H1 (cell line): ENCODE measurements around the gene ADARB2. TPM values are rescaled to one million over a fixed set of nuclear protein-coding genes. Genes with fewer than 3 reads are reported as not detected.

Experiments used
- CTCF ChIA-PET: fragments of 300-600 bp; sonication (Branson Sonifier 250); formaldehyde crosslinking; loops from one replicate; lab custom pipeline; 2021; ENCODE audit not compliant: partially characterized antibody; lab: Charles Lee
- POLR2A ChIA-PET: fragments of 300-600 bp; sonication (Branson Sonifier 250); formaldehyde crosslinking; loops from one replicate; lab custom pipeline; 2021; ENCODE audit warnings: inconsistent platforms; ENCODE audit not compliant: partially characterized antibody; lab: Charles Lee
- DNase-seq, 2 experiments: peaks; one replicate each; pipeline versions ENCODE4 v3.0.0 to v3.0.0-alpha.2; 2010 to 2022; ENCODE audit warnings: low spot score in 2 of 2, low read depth in 1 of 2, mixed read lengths in 1 of 2
- FAIRE-seq: peaks from 2 replicates; lab custom pipeline; 2011; peaks lifted over from hg19 to GRCh38; lab: Jason Lieb, UNC
- H2AFZ ChIP-seq: 2 replicates; pipeline ENCODE4 v1.8.1; 2012; ENCODE audit warnings: low read length, inconsistent platforms
- H2AK5ac ChIP-seq: 2 replicates; pipeline ENCODE4 v1.6.1; 2013; ENCODE audit warnings: low read depth, low read length
- H2BK120ac ChIP-seq: replicated peaks from 2 replicates; pipeline ENCODE3; 2013; ENCODE audit warnings: low read depth, low read length, inconsistent platforms
- H2BK12ac ChIP-seq: 2 replicates; pipeline ENCODE4 v1.6.1; 2013; ENCODE audit warnings: low read depth, low read length
- H2BK15ac ChIP-seq: 2 replicates; pipeline ENCODE4 v1.6.1; 2013; ENCODE audit warnings: low read length
- H2BK20ac ChIP-seq: 2 replicates; pipeline ENCODE4 v1.6.1; 2013; ENCODE audit warnings: low read length
- H2BK5ac ChIP-seq: 2 replicates; pipeline ENCODE4 v1.6.1; 2013; ENCODE audit warnings: low read depth, low read length
- H3K14ac ChIP-seq: 2 replicates; pipeline ENCODE4 v1.6.1; 2013; ENCODE audit warnings: inconsistent platforms; ENCODE audit not compliant: insufficient read length
- H3K18ac ChIP-seq: 2 replicates; pipeline ENCODE4 v1.6.1; 2013; ENCODE audit warnings: low read length; ENCODE audit errors: extremely low read depth
- H3K23ac ChIP-seq: 2 replicates; pipeline ENCODE4 v1.6.1; 2013; ENCODE audit warnings: inconsistent platforms; ENCODE audit not compliant: insufficient read length
- H3K23me2 ChIP-seq: 2 replicates; pipeline ENCODE4 v1.6.1; 2013; ENCODE audit warnings: low read depth, low read length
- H3K27ac ChIP-seq: 2 replicates; pipeline ENCODE4 v1.6.1; 2011; ENCODE audit warnings: low read depth, low read length, inconsistent platforms
- H3K27me3 ChIP-seq, 4 experiments: replicated peaks in 1 of 4; 1 replicate in 1 of 4; 2 replicates in 3 of 4; pipeline versions ENCODE4 v1.6.1 to v1.8.1; 2011 to 2013; ENCODE audit warnings: low read length in 3 of 4, mild to moderate bottlenecking in 3 of 4, inconsistent platforms in 2 of 4, mixed read lengths in 2 of 4, moderate library complexity in 1 of 4; ENCODE audit not compliant: control insufficient read depth in 3 of 4, insufficient read depth in 3 of 4; ENCODE audit errors: extremely low read depth in 1 of 4
- H3K36me3 ChIP-seq, 4 experiments: 2 replicates each; pipeline versions ENCODE4 v1.6.1 to v1.8.1; 2011 to 2013; ENCODE audit warnings: mild to moderate bottlenecking in 4 of 4, low read length in 3 of 4, moderate library complexity in 2 of 4, control low read depth in 1 of 4, inconsistent platforms in 1 of 4; ENCODE audit not compliant: insufficient read depth in 4 of 4, control insufficient read depth in 2 of 4
- H3K4ac ChIP-seq: replicated peaks from 2 replicates; pipeline ENCODE3; 2013; ENCODE audit warnings: low read length, low read depth, mixed read lengths, inconsistent platforms; ENCODE audit not compliant: insufficient read length
- H3K4me1 ChIP-seq, 4 experiments: replicated peaks in 1 of 4; 1 replicate in 1 of 4; 2 replicates in 3 of 4; pipeline versions ENCODE4 v1.6.1 to v1.8.1; 2011 to 2013; ENCODE audit warnings: low read length in 3 of 4, inconsistent platforms in 2 of 4, mixed read lengths in 1 of 4; ENCODE audit not compliant: insufficient read depth in 4 of 4, control insufficient read depth in 3 of 4
- H3K4me2 ChIP-seq, 2 experiments: 2 replicates each; pipeline versions ENCODE4 v1.6.1 to v1.8.1; 2011 to 2013; ENCODE audit warnings: low read depth in 2 of 2, low read length in 2 of 2, control low read depth in 1 of 2, inconsistent platforms in 1 of 2, mild to moderate bottlenecking in 1 of 2; ENCODE audit not compliant: insufficient read depth in 1 of 2
- H3K4me3 ChIP-seq, 4 experiments: fragments of 200-600, 300-600 bp in 1 of 4; sonication (generic), shearing (Covaris generic), sonication (Bioruptor Twin) in 1 of 4; 2 replicates each; pipeline versions ENCODE4 v1.5.1 to v1.8.1; 2011 to 2016; ENCODE audit warnings: low read length in 4 of 4, low read depth in 3 of 4, control low read depth in 2 of 4, inconsistent platforms in 2 of 4, mild to moderate bottlenecking in 2 of 4, mixed read lengths in 1 of 4, moderate library complexity in 1 of 4; ENCODE audit not compliant: insufficient read depth in 2 of 4; ENCODE audit errors: extremely low read depth in 1 of 4
- H3K56ac ChIP-seq: replicated peaks from 2 replicates; pipeline ENCODE3; 2013; ENCODE audit warnings: low read depth, mild to moderate bottlenecking, mixed read lengths, low read length, inconsistent platforms; ENCODE audit not compliant: insufficient read length
- H3K79me1 ChIP-seq: 2 replicates; pipeline ENCODE4 v1.6.1; 2013; ENCODE audit warnings: low read depth, low read length, control low read depth
- H3K79me2 ChIP-seq, 2 experiments: 2 replicates each; pipeline versions ENCODE4 v1.6.1 to v1.8.1; 2012 to 2013; ENCODE audit warnings: low read length in 2 of 2, mild to moderate bottlenecking in 2 of 2, inconsistent platforms in 1 of 2; ENCODE audit not compliant: insufficient read depth in 2 of 2, control insufficient read depth in 1 of 2
- H3K9ac ChIP-seq, 4 experiments: replicated peaks in 1 of 4; 1 replicate in 1 of 4; 2 replicates in 3 of 4; pipeline versions ENCODE4 v1.6.1 to v1.8.1; 2011 to 2013; ENCODE audit warnings: low read depth in 3 of 4, low read length in 3 of 4, control low read depth in 2 of 4, mild to moderate bottlenecking in 2 of 4, moderate library complexity in 2 of 4, inconsistent platforms in 1 of 4; ENCODE audit errors: extremely low read depth in 1 of 4
- H3K9me3 ChIP-seq, 2 experiments: 2 replicates each; pipeline versions ENCODE4 v1.6.1 to v1.8.1; 2012 to 2013; ENCODE audit warnings: mild to moderate bottlenecking in 2 of 2, moderate library complexity in 2 of 2, control low read depth in 1 of 2, inconsistent platforms in 1 of 2, low read depth in 1 of 2, low read length in 1 of 2, mixed read lengths in 1 of 2; ENCODE audit not compliant: insufficient read depth in 2 of 2
- H4K20me1 ChIP-seq, 2 experiments: replicated peaks in 1 of 2; 2 replicates each; pipeline versions ENCODE3 to v1.8.1; 2011 to 2013; ENCODE audit warnings: inconsistent platforms in 2 of 2, low read length in 2 of 2, mild to moderate bottlenecking in 1 of 2; ENCODE audit not compliant: insufficient read depth in 2 of 2, control insufficient read depth in 1 of 2
- H4K5ac ChIP-seq: 2 replicates; pipeline ENCODE4 v1.6.1; 2013; ENCODE audit warnings: low read length, low read depth, mixed read lengths, inconsistent platforms; ENCODE audit not compliant: insufficient read length
- H4K8ac ChIP-seq: 2 replicates; pipeline ENCODE4 v1.8.0; 2013; ENCODE audit warnings: mild to moderate bottlenecking, moderate library complexity, low read length, inconsistent platforms; ENCODE audit not compliant: insufficient read depth; ENCODE audit errors: extremely low read depth
- H4K91ac ChIP-seq: replicated peaks from 2 replicates; pipeline ENCODE3; 2013; ENCODE audit warnings: low read length, mixed read lengths, inconsistent platforms; ENCODE audit not compliant: insufficient read length
- CREB1 ChIP-seq: IDR thresholded peaks from 2 replicates; pipeline ENCODE4 v1.6.1; 2012; ENCODE audit warnings: inconsistent platforms
- TAF1 ChIP-seq: IDR thresholded peaks from 2 replicates; pipeline ENCODE4 v1.6.1; 2011; ENCODE audit warnings: mild to moderate bottlenecking, low read depth, low read length
- YY1 ChIP-seq: IDR thresholded peaks from 2 replicates; pipeline ENCODE4 v1.6.1; 2011; ENCODE audit warnings: low read depth, mild to moderate bottlenecking, low read length
- WGBS, 2 experiments: shearing (Covaris generic) in 1 of 2; methylation state at CpG; one replicate each; pipeline versions ENCODE4 v1.1.6 to v1.1.7; 2013 to 2015; ENCODE audit warnings: low lambda C conversion rate in 2 of 2, mixed read lengths in 2 of 2, inconsistent platforms in 1 of 2, low coverage in 1 of 2, missing lambda C conversion rate in 1 of 2; ENCODE audit not compliant: insufficient replicate concordance in 2 of 2, insufficient coverage in 1 of 2, insufficient read length in 1 of 2; ENCODE audit errors: extremely low coverage in 1 of 2, missing lambda C conversion rate in 1 of 2; 5-methylcytosine and 5-hydroxymethylcytosine counted together
- polyA plus RNA-seq, 7 experiments: library from polyadenylated mRNA; depleted of rRNA in 3 of 7; stranded (reverse) in 5 of 7; unstranded in 2 of 7; fragments of >200 nt in 5 of 7; fragments of 200-250 nt in 2 of 7; gene quantifications; 1 replicate in 5 of 7; 2 replicates in 1 of 7; 4 replicates in 1 of 7; pipeline versions ENCODE4 v1.2.1 to v1.2.3, GENCODE V29; 2011 to 2013; ENCODE audit warnings: missing spikeins in 2 of 7, mixed read lengths in 2 of 7
- total RNA-seq: library from RNA; stranded (reverse); fragmentation: NEBNext Ultra II Directional; extraction: Animal tissue kit (Norgen Biotek cat#: 25700); gene quantifications from 2 replicates; pipeline ENCODE4 v1.2.1, GENCODE V29; 2021

ADARB2 gene
- total and polyA plus RNA-seq, 2 of the 8 experiments (the other 6 are each of a cell fraction or from before 2014, with no cell fraction given), result 2.2 to 2.8 TPM

DNA sequence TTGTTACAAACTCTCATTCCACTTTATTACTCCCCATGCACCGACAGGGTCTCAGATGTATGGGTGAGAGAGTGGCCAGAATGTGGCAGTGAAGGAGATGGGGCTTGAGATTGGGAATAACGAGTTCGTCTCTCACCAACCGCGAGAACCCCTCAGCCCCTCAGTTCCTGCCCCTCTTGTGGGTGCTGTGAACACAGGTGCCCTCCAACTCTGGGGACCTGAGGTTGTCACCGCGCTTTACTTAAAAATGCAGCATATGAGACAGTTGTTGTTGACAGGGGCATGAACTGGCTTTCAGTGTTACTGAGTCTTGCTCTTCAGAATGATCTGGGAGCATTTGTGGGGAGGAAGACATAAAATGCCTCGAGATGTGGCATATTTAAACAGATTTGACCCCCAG lies 391.1 kb downstream of the ADARB2 start:
- no peak overlapping the region for H2AK5ac ChIP-seq
- no peak overlapping the region for H3K14ac ChIP-seq
- no peak overlapping the region for H3K4ac ChIP-seq
- no peak overlapping the region for H2BK15ac ChIP-seq
- H3K4me1 ChIP-seq, result peaks cover 0 to 8% (median 4%) of the 10 kb centered on the region in 4 experiments; a peak in 4 of 7 replicates
- H3K79me2 ChIP-seq, result no peaks in the 10 kb centered on the region
- no peak overlapping the region for H3K9ac ChIP-seq
- no peak for FAIRE-seq
- H3K36me3 ChIP-seq, result no peaks in the 10 kb centered on the region
- H3K27me3 ChIP-seq, result no peaks in the 10 kb centered on the region
- no peak overlapping the region for H2AFZ ChIP-seq
- no peak overlapping the region for H4K5ac ChIP-seq
- 0 out of 2 replicates have a peak overlapping the region, but pooled peaks have one; percentile 71 for H2BK12ac ChIP-seq
- no peaks in the 10 kb centered on the region for H3K79me1 ChIP-seq
- H3K23ac ChIP-seq, result no peak overlapping the region
- no peak overlapping the region for H3K4me3 ChIP-seq
- no peak overlapping the region for H4K8ac ChIP-seq
- H2BK5ac ChIP-seq, result no peak overlapping the region
- H4K91ac ChIP-seq, result no peak overlapping the region
- no peak for TF ChIP-seq CREB1
- no peak for TF ChIP-seq TAF1
- TF ChIP-seq YY1, result no peak
- TF ChIP-seq, all 59 proteins: peak for 0
- Histone ChIP-seq H3K56ac (no peak overlapping the region), H4K20me1 (no peaks in the 10 kb centered on the region), H3K23me2 (no peaks in the 10 kb centered on the region), H3K9me3 (no peaks in the 10 kb centered on the region), H2BK20ac (no peak overlapping the region), H3K18ac (no peak overlapping the region), H3K27ac (no peak overlapping the region), H3K4me2 (no peak overlapping the region), H2BK120ac (no peak overlapping the region)
- WGBS, 2 experiments, result 92% methylated on average over 4 of the region's 8 CpGs; no CpG with 5 or more reads in 1 of the 2 experiments
- ChIA-PET POLR2A (no interaction called here), CTCF (no interaction called here)
- DNase-seq, result no peak
